Skeletal muscle cell (primary cell): ENCODE measurements around the gene TFCP2L1.

ENCODE experiments used
- DNase-seq: peaks from one replicate; pipeline ENCODE4 v3.0.0-alpha.2; 2010; ENCODE audit warnings: low read depth
- H3K4me3 ChIP-seq: 2 replicates; pipeline ENCODE4 v1.5.1; 2011; ENCODE audit warnings: low read depth, mild to moderate bottlenecking, control low read depth, low read length, moderate library complexity

TFCP2L1 gene

DNA sequence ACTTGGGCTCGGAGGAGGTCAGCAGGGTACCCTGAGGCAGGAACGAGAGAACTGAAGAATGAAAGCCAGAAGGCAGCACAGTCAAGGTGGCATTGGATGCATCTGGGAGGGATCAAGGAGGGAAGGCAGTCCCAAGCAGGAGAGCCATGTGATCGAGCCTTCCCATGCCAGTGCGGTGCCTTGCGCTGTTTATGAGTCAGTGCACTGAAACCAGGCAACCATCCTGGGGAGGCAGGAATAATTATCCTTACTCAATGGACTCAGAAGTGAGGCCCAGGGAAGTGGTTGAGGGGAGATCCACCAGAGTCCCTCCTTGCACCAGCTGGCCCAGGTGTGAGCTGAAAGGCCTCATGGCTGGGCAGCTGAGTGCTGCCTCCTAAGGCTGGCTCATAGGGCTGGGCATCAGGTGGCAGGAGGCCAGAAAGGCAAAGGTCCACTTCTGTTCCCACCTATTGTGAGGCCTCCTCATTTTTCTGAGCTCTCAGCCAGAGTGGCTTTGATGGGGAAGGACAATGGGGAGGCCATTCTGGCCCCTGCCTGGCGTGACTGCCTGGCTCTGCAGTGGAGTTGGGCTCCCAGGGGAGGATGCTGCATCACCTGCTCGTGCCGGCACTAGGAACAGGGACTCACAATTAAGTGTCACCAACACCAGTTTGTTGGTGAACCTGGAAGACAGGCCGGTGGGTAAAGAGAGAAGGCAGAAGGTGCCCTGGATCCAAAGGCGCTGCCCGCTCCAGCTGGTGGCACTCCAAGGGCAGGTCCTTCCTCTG lies 82.3 kb downstream of the TFCP2L1 start:
- no peak overlapping the region for H3K4me3 ChIP-seq
- no peak for DNase-seq

DNA sequence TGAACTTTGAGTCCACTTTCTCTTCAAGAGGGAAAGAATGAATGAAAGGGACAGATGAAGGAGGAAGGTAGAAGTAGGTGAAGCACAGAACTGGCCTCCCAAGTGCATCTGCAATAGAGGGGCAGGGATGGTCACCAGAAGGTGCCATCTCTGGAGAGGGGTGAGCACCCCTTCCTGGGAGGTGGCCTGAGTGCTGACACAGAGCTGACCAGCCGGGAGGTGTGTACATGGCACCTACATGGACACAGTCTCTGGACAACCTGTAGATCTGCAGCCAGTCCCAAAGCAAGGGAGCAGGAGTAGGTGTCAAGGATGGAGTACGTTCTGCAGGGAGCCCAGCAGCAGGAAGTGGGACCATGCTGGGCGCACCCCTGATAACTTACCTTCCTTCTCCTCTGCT lies 83.2 kb downstream of the TFCP2L1 start:
- no peak for DNase-seq
- H3K4me3 ChIP-seq: no peak overlapping the region

DNA sequence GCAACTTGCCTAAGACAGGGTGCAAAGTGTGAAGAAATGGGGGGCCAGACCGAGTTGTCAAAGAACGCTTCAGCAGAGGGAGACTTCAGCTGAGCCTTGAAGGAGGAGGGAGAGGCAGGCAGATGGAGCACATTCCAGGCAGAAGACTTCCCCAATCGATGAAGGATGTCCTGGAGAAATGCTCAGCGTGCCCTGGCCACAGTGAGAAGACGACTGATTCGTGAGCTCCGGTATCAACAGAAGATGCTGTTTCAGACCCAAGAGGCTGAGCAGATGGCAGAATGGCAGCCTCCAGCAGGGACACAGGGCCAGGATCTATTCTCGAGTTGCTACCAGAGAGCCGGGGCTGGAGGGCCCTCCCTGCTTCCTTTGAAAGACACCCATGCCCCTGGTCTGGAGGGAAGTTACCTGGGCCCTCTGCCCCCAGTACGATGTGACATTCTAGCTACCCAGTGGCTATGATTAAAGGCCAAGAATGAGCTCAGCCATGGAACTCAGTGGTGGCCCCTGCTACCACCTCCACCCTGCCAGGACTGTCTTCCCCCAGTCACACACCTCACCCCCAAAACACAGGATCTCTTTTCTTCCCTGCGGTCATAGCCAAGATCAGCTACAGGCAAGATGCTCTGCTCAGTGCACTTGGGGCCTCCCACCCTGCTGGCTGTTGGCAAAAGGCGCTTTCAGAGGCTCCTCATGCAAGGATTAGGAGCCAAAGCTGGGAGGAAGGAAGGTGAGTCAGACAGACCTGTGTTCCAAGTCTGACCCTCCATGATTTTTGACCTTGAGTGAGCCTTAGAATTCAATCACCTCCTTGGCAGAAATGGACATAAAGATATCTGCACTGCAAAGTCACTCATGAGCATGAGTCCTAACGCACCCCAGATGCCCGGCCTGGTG lies 84.3 kb downstream of the TFCP2L1 start:
- no peak for DNase-seq
- no peak overlapping the region for H3K4me3 ChIP-seq

DNA sequence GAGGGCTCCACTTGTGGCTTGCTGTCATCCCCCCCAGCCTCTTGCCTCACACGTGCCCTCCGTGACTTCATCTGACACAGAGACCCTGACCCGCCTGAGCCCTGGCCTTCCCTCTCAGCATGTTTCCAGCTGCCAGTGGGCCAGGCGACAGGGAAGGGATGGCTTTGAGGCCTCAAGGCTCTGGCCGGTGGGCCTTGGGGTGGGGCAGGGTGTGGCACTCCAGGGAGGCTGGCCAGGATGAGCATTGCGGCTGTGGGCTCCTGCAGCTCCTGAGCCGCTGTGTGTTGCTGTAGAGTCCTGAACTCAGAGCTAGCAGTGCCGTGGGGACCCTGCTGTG lies 85.0 kb downstream of the TFCP2L1 start:
- DNase-seq: no peak
- no peak overlapping the region for H3K4me3 ChIP-seq

DNA sequence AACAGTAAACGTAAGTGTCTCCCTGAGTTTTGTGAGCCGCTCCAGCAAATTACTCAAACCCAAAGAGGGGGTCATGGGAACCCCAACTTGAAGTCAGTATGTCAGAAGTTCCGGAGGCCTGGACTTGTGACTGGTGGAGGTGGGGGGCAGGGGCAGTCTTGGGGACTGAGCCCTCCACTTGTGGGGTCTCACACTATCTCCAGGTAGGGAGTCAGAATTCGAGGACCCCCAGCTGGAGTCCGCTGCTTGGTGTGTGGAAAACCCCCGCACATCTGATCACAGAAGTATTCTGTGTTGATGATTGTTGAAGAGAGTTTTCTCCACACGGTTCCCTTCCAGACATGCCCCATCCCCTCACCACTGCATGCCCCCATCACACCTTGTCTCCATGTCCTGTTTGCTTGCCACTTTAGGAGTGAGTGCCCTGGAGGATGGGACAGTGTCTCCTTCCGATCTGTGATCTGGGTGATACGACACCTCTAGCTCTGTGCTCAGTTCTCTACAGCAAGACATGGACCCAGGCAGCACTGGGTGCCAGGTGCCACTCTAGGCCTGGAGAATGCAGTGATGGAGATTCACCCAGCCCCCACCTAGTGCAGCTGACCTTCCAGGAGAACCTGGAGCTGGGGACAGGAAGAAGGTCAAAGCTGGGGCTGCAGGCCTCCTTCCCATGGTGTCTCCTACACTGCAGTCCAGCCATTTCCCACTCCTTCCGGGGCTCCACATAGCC lies 85.6 kb downstream of the TFCP2L1 start:
- DNase-seq: no peak
- no peak overlapping the region for H3K4me3 ChIP-seq

DNA sequence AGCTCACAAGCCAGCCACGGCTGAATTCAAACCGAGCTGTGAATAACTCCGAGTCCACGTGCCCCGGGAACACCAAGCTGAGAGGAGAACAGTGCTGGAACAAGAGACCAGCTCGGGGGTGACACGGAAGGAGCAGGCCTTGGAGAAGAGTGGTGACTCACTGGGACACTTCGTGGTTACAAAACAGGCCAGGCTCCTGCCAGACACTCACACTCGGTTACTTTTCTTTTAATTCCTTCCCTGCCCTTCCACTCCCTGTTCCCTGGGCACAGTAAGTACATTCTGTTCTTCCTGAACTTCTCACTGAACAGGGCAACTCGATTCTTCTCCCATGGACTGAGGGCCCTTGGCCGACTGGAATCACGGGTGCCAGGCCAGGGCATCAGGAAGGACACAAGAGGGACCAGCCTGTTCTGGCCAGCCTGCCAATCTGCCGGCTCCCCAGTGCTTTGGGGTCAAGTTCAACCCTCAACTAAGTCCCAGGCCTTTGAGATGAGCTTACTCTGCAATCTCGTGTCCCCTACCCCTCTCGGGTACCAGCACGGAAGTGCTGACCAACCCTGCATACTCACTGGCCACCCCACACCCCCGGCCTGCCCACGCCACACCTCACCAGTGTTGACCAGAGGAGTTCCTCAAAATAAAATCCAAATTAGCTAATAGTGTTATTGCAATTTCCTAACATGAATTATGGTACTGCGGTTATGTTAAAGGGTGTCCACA lies 87.5 kb downstream of the TFCP2L1 start:
- DNase-seq: peak; percentile 61
- no peak overlapping the region for H3K4me3 ChIP-seq

DNA sequence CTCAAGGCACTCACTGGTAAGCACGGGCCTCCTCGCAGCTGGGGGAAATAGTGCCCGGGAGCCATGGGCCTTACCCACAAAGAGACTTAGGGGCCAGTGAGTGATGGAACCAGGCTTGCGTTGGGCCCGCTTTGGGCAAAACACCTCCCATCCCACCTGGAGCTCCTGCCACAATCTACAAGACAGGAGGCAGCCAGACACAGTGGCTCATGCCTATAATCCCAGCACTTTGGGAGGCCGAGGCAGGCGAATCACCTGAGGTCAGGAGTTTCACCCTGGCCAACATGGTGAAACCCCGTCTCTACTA lies 88.2 kb downstream of the TFCP2L1 start:
- no peak for DNase-seq
- no peak overlapping the region for H3K4me3 ChIP-seq

DNA sequence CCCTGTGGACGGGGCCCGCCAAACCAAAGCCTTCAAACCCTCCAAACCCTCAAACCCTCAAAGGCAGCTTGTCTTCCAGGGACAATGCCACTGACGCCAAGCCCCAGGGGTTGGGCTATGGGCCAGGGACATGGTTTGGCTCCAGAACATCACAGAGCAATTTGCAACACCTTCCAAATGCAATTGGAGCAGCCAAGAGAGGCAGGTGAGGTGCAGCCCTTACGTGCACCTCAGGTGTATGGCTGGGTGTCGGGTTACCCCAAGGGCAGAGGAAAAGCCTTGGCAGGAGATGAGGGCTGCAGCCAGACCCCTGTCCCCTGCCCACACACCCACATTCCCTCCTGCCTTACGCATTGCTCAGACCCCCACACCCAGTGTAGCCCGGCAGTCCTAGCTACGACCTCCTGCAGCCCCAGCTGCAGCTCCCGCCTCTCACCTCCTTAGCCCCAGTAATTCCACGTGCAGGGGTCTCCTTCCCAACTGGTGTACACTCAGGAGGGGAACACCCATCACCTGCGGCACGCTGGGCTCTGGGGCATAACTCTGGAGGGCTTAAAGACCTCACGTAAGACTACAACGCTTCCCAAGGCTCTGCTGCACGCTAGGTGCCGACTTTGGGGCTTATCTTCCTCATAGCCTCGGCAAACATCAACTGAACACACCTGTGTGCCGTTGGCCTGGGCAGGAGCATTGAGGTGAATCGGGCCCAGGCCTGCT lies 88.7 kb downstream of the TFCP2L1 start:
- no peak overlapping the region for H3K4me3 ChIP-seq
- DNase-seq: no peak

DNA sequence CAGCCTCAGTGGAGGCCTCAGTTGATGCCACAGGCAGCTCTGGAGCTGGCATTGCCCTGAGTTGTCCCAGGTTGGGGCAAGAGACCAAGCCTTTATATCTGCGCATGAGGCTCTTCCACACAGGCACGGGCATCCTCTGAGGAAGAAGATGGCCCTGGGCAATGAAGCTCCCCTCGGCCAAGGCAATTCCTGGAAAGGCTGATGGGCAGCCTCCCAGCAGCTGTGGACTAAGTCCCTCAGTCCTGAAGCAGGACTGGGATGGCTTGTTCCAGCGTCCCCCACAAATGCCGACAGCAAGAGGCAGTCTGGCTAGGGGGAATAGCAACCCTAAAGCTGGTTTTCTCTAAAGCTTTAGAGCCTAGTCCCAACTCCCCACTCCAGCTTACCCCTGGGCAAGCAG lies 90.0 kb downstream of the TFCP2L1 start:
- H3K4me3 ChIP-seq: no peak overlapping the region
- no peak for DNase-seq

DNA sequence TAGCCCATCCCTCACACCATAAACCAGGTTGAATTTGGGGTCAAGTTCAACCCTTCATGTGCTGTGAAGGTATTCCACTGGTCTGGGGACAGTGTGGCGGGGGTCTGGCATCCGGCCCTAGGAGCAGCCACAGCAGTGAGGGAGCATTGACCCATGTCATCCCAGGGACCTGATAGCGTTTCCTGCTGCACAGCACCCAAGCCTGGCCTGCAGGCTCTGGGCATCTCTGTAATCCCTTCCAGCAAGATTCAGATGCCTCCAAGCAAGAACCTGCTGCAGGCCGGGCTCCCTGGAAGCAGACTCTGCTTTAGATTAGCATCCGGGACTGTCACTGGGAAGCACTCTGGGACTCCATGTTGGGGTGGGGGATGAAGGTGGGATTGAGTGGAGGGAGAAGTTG lies 90.4 kb downstream of the TFCP2L1 start:
- H3K4me3 ChIP-seq: no peak overlapping the region
- no peak for DNase-seq

DNA sequence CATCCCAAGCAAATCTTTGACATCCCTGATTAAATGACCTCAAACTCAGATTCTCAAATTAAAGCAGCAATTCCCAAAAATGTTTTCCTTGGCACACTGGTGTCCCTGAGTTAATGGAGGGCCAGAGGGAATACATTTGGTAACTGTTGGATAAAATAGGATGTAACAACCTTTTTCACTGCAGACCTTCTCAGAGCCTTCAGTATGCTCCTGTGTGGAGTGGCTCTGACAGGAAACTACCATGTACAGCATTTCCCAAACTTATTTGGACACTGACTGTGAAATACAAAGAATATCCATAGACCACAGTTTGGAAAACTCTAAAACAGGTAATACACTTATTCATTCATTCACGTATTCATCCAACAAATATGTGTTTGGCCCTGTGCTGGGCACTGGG lies 91.8 kb downstream of the TFCP2L1 start:
- no peak overlapping the region for H3K4me3 ChIP-seq
- DNase-seq: no peak

DNA sequence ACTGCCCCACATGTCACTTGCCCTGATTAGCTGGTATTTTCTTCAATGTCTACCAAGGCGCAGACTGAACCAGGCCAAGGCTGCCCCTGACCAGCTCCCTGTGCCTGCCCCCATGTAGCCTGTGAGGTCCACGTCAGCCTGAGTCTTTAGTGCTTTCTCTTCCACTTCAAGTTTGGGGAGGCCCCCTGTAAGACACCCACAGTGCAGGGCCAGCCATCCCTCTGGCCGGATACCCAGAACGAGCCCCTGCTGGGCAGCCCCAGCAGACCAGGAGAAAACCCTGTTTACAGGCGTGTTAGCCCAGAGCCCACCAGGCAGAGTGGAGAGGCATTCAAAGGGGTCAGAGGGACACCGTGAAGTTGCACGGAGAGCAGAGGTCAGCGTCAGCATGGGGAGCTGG lies 92.4 kb downstream of the TFCP2L1 start:
- no peak for DNase-seq
- H3K4me3 ChIP-seq: no peak overlapping the region

DNA sequence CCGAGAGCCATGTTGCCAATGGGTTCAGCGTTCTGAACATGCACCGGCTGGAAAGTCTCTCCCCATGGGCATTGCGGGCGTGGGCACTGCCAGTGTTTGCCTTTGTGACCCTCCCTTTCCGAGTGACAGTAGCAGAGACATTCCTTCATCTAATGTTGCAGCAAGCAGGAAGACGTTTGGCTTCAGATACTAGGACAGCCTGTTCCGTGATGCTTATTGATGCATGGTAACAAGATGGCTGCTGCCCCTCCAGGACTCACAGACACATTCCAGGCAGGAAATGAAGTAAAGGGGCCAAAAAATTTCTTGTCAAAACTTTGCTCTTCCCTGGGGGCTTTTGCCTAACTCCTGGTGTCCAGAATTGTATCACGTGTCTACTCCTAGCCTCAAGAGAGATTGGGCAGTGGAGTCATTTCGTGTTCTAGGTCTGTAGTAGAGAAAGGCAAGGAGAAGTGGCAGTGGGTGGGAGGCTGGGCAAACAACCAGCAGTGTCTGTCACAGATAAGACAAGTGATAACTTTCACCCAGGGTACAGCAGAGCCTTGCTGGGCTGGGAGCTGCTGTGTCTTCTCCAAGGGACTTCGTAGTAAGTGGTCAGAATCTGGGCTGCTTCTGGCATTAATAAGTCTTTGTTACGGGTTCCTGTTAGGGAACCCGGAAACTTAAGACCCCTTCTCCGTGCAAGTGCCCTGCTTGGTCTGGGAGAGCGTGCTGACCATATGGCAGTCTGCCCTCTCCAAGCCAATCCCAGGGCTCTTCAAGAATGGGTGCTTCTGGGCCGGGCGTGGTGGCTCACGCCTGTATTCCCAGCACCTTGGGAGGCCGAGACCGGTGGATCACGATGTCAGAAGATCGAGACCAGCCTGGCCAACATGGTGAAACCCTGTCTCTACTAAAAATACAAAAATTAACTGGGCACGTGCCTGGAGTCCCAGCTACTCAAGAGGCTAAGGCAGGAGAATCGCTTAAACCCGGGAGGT lies 93.5 kb downstream of the TFCP2L1 start:
- no peak for DNase-seq
- no peak overlapping the region for H3K4me3 ChIP-seq

DNA sequence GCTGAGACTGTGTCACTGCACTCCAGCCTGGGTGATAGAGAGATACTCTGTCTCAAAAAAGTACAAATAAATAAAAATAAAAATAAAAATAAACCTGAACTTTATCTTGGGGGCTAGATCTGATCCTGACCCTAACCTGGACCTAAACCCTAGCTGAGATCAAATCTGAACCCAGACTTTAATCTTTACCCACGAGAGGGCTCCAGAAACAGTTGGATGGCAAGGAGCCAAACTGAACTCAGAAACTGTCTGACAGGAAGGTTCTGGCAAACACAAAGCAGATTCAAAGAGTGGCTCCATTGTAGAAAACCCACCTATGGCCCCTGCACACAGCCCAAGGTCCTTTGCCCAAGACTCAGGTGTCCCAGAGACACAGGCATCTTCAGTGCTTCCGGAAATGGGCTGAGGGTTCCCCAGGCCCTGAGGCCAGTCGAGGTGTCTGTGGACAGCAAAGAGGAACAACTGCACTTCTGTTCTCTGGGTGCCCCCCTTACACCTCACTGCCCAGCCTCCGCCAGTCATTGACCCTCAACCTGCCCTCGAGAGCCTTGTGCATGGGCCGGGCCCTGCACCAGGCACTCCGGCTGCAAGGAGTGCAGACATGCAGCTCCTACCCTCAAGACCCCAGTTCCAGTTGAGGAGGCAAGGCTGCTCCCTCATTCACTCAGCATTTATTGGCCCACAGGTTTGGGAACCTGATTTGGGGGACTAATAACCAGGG lies 95.2 kb downstream of the TFCP2L1 start:
- no peak overlapping the region for H3K4me3 ChIP-seq
- DNase-seq: no peak

DNA sequence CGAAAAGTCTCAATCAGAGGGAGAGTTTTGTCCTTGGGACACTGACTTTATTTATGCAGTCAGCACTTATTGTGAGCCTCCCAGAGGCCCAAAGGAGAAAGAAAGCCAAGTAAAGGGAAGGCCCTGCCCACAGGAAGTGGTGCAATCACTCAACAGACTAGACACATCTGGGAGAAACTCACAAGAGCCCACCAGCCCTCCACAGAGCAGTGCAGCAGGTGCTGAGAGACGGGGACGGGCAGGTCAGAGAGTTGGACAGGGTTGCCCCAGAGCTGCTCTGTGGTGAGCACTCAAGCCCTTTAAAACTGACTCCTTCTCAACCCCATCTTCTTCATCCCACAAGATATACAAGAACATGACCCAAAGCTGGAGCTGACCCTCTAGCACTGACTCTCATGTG lies 96.0 kb downstream of the TFCP2L1 start:
- no peak overlapping the region for H3K4me3 ChIP-seq
- no peak for DNase-seq

DNA sequence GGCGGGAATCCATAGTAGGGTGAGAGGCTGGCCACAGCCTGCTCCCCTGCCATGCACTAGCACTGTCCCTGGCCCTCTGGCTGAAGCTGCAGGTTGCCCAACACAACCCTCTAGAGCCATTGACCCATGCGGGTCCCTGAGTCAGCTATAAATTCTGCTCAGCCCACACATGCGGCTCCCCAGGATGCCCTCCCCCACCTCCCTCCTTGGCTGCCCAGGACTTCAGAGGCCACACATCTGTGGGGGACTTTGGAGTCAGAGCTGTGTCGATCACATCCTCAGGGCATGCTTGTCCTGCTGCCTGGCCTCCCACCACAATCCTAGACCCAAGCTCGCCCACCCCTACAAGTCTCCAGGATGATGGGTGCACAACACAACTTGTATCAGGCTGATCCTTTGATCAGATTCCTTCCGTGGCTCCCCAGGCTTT lies 97.0 kb downstream of the TFCP2L1 start:
- H3K4me3 ChIP-seq: no peak overlapping the region
- no peak for DNase-seq

DNA sequence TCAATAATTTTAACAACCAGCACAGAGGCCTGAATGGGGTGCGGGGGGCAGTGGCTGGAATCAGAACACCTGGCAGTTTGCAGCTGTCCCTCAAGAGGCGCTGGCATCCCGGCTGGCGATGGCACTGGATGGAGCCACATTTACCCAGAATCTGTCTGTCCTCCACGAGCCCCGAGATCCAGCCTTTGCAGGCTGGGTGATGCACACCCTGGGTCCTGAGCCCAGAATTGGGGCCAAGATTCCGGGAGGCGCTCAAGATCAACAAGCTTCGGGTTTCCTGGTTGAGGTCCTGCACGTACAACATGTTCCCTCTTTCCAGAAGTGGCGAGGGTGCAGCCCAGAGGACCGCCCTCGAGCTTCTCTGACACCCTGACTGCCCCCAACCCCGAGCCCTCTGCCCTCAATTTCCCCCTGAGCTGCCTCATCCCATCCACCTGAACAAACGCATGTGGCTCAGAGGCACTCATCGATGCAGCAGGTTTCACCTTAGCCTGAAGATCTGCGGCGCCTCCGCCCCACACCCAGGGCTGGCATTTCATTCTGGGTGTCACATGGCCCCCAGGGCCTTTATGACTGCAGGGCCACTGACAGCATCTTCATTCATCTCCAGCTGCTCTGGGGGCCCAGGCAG lies 97.5 kb downstream of the TFCP2L1 start:
- no peak for DNase-seq

More for the DNA sequence above, 97.5 kb downstream of the TFCP2L1 start:
- no peak overlapping the region for H3K4me3 ChIP-seq
